ENCODE measurements around the gene TECTA. TPM values are rescaled to one million over a fixed set of nuclear protein-coding genes. Genes with fewer than 3 reads are reported as not detected.
A peak's percentile ranks its signal among the peaks of the same experiment; 100 is the strongest.

Gene TECTA
- total RNA-seq, 2 donors from 2014 or later: 0.39 to 0.86 TPM

- Mint-ChIP-seq H3K36me3 (no peaks in the 10 kb centered on the region), H3K9me3 (peaks cover 6% of the 10 kb centered on the region), H3K27me3 (peaks cover 0 to 15% of the 10 kb centered on the region in 2 donors), H3K4me1 (ENCODE audit: low read depth in 2 of 2) (no peaks in the 10 kb centered on the region), H3K4me3 (no peak overlapping the region), H3K27ac (no peak overlapping the region)
- no peak for ATAC-seq
- DNase-seq (ENCODE audit: low spot score): no peak
These were observed 22.5 kb downstream of the TECTA start for GRCh38 chr11:121123496-121124069.

GRCh38 chr11:121127809-121128208 lies 26.8 kb downstream of the TECTA start:
- H3K4me1 Mint-ChIP-seq (ENCODE audit: low read depth in 2 of 2): no peaks in the 10 kb centered on the region
- no peaks in the 10 kb centered on the region for H3K36me3 Mint-ChIP-seq
- H3K27ac Mint-ChIP-seq: no peak overlapping the region
- H3K27me3 Mint-ChIP-seq: peaks cover 0 to 15% of the 10 kb centered on the region in 2 donors
- DNase-seq (ENCODE audit: low spot score): no peak
- H3K4me3 Mint-ChIP-seq: no peak overlapping the region
- peaks cover 3% of the 10 kb centered on the region for H3K9me3 Mint-ChIP-seq
- peak in 1 of 2 donors; percentile 24 for ATAC-seq

GRCh38 chr11:121129362-121130340 lies 28.6 kb downstream of the TECTA start:
- ATAC-seq: no peak
- Mint-ChIP-seq H3K27ac (no peak overlapping the region), H3K9me3 (no peaks in the 10 kb centered on the region), H3K4me3 (no peak overlapping the region), H3K4me1 (ENCODE audit: low read depth in 2 of 2) (no peaks in the 10 kb centered on the region), H3K36me3 (no peaks in the 10 kb centered on the region), H3K27me3 (peaks cover 3 to 7% of the 10 kb centered on the region in 2 donors)
- no peak for DNase-seq (ENCODE audit: low spot score)

GRCh38 chr11:121131656-121132055 lies 30.6 kb downstream of the TECTA start:
- H3K27ac Mint-ChIP-seq: no peak overlapping the region
- DNase-seq (ENCODE audit: low spot score) (no peak), ATAC-seq (no peak)
- H3K9me3 Mint-ChIP-seq: no peaks in the 10 kb centered on the region
- H3K4me3 Mint-ChIP-seq: no peak overlapping the region
- peaks cover 5 to 12% of the 10 kb centered on the region in 2 donors for H3K27me3 Mint-ChIP-seq
- H3K36me3 Mint-ChIP-seq: no peaks in the 10 kb centered on the region
- H3K4me1 Mint-ChIP-seq (ENCODE audit: low read depth in 2 of 2): no peaks in the 10 kb centered on the region

GRCh38 chr11:121132211-121132976 lies 31.4 kb downstream of the TECTA start:
- Mint-ChIP-seq H3K4me1 (ENCODE audit: low read depth in 2 of 2) (no peaks in the 10 kb centered on the region), H3K36me3 (no peaks in the 10 kb centered on the region), H3K4me3 (no peak overlapping the region), H3K27ac (no peak overlapping the region), H3K27me3 (peaks cover 5 to 12% of the 10 kb centered on the region in 2 donors), H3K9me3 (no peaks in the 10 kb centered on the region)
- DNase-seq (ENCODE audit: low spot score): no peak
- ATAC-seq: no peak

- DNase-seq (ENCODE audit: low spot score): no peak
- Mint-ChIP-seq H3K4me1 (ENCODE audit: low read depth in 2 of 2) (no peaks in the 10 kb centered on the region), H3K4me3 (no peak overlapping the region), H3K27me3 (peaks cover 5 to 14% of the 10 kb centered on the region in 2 donors), H3K9me3 (no peaks in the 10 kb centered on the region), H3K27ac (no peak overlapping the region), H3K36me3 (no peaks in the 10 kb centered on the region)
- no peak for ATAC-seq
These were observed 33.8 kb downstream of the TECTA start for GRCh38 chr11:121134741-121135312.

- ATAC-seq: no peak
- Mint-ChIP-seq H3K27ac (no peak overlapping the region), H3K4me3 (no peak overlapping the region), H3K27me3 (peaks cover 5 to 14% of the 10 kb centered on the region in 2 donors), H3K4me1 (ENCODE audit: low read depth in 2 of 2) (no peaks in the 10 kb centered on the region), H3K9me3 (no peaks in the 10 kb centered on the region), H3K36me3 (no peaks in the 10 kb centered on the region)
- no peak for DNase-seq (ENCODE audit: low spot score)
These were observed 36.0 kb downstream of the TECTA start for GRCh38 chr11:121137005-121137404.

- H3K27ac Mint-ChIP-seq: no peak overlapping the region
- H3K4me1 Mint-ChIP-seq (ENCODE audit: low read depth in 2 of 2): no peaks in the 10 kb centered on the region
These were observed 37.2 kb downstream of the TECTA start for GRCh38 chr11:121138259-121138658.

GRCh38 chr11:121140369-121140768 lies 39.3 kb downstream of the TECTA start:
- no peaks in the 10 kb centered on the region for H3K36me3 Mint-ChIP-seq
- no peak overlapping the region for H3K4me3 Mint-ChIP-seq
- no peaks in the 10 kb centered on the region for H3K9me3 Mint-ChIP-seq
- DNase-seq (ENCODE audit: low spot score) (no peak), ATAC-seq (no peak)
- peaks cover 5 to 10% of the 10 kb centered on the region in 2 donors for H3K27me3 Mint-ChIP-seq
- H3K27ac Mint-ChIP-seq: no peak overlapping the region
- H3K4me1 Mint-ChIP-seq (ENCODE audit: low read depth in 2 of 2): no peaks in the 10 kb centered on the region

More at GRCh38 chr11:121138259-121138658, 37.2 kb downstream of the TECTA start:
- H3K27me3 Mint-ChIP-seq: peaks cover 5 to 17% of the 10 kb centered on the region in 2 donors
- ATAC-seq (no peak), DNase-seq (ENCODE audit: low spot score) (no peak)
- no peaks in the 10 kb centered on the region for H3K36me3 Mint-ChIP-seq
- H3K4me3 Mint-ChIP-seq: no peak overlapping the region
- no peaks in the 10 kb centered on the region for H3K9me3 Mint-ChIP-seq

- H3K4me3 Mint-ChIP-seq: no peak overlapping the region
- H3K27ac Mint-ChIP-seq: no peak overlapping the region
- peaks cover 5 to 10% of the 10 kb centered on the region in 2 donors for H3K27me3 Mint-ChIP-seq
- DNase-seq (ENCODE audit: low spot score): no peak
- ATAC-seq: no peak
- H3K9me3 Mint-ChIP-seq: no peaks in the 10 kb centered on the region
- H3K4me1 Mint-ChIP-seq (ENCODE audit: low read depth in 2 of 2): no peaks in the 10 kb centered on the region
- H3K36me3 Mint-ChIP-seq: no peaks in the 10 kb centered on the region
These were observed 40.0 kb downstream of the TECTA start for GRCh38 chr11:121141066-121141465.

- ATAC-seq (no peak), DNase-seq (ENCODE audit: low spot score) (no peak)
- Mint-ChIP-seq H3K9me3 (no peaks in the 10 kb centered on the region), H3K36me3 (no peaks in the 10 kb centered on the region), H3K27ac (no peak overlapping the region), H3K4me1 (ENCODE audit: low read depth in 2 of 2) (no peaks in the 10 kb centered on the region), H3K4me3 (no peak overlapping the region), H3K27me3 (peaks cover 5 to 10% of the 10 kb centered on the region in 2 donors)
These were observed 42.9 kb downstream of the TECTA start for GRCh38 chr11:121143921-121144320.

GRCh38 chr11:121144723-121145122 lies 43.7 kb downstream of the TECTA start:
- Mint-ChIP-seq H3K36me3 (no peaks in the 10 kb centered on the region), H3K9me3 (no peaks in the 10 kb centered on the region), H3K4me1 (ENCODE audit: low read depth in 2 of 2) (no peaks in the 10 kb centered on the region), H3K4me3 (no peak overlapping the region), H3K27me3 (peaks cover 3 to 10% of the 10 kb centered on the region in 2 donors), H3K27ac (no peak overlapping the region)
- ATAC-seq: no peak
- DNase-seq (ENCODE audit: low spot score): no peak

- H3K4me1 Mint-ChIP-seq (ENCODE audit: low read depth in 2 of 2): no peaks in the 10 kb centered on the region
- H3K4me3 Mint-ChIP-seq: no peak overlapping the region
- H3K27me3 Mint-ChIP-seq: peaks cover 3 to 10% of the 10 kb centered on the region in 2 donors
- no peaks in the 10 kb centered on the region for H3K36me3 Mint-ChIP-seq
- DNase-seq (ENCODE audit: low spot score): no peak
- no peaks in the 10 kb centered on the region for H3K9me3 Mint-ChIP-seq
- H3K27ac Mint-ChIP-seq: no peak overlapping the region
- ATAC-seq: no peak
These were observed 44.8 kb downstream of the TECTA start for GRCh38 chr11:121145826-121146225.

Measured in natural killer cell treated with Interleukin-12 subunit alpha and Interleukin-12 subunit beta and Interleukin-15 and Interleukin-18, amount 100 ng/mL, for 72 hours (primary cell).